Keratinocyte (primary cell): ENCODE results near the gene PPP1CC. TPM values are rescaled to one million over a fixed set of nuclear protein-coding genes. Genes with fewer than 3 reads are reported as not detected.

Source experiments
- DNase-seq: peaks from one replicate; pipeline ENCODE4 v3.0.0-alpha.2; 2011; ENCODE audit warnings: low read depth, missing footprints, low spot score
- FAIRE-seq: peaks from 2 replicates; lab custom pipeline; 2011; peaks lifted over from hg19 to GRCh38; lab: Jason Lieb, UNC
- H2AFZ ChIP-seq: 2 replicates; pipeline ENCODE4 v1.6.0; 2012; ENCODE audit warnings: low read length, control low read depth, inconsistent platforms; ENCODE audit not compliant: control insufficient read depth
- H3K27ac ChIP-seq: 2 replicates; pipeline ENCODE4 v1.5.1; 2011; ENCODE audit warnings: low read length; ENCODE audit not compliant: control insufficient read depth, insufficient read depth
- H3K27me3 ChIP-seq: 3 replicates; pipeline ENCODE4 v1.6.0; 2011; ENCODE audit warnings: low read length; ENCODE audit not compliant: control insufficient read depth, insufficient read depth; ENCODE audit errors: extremely low read depth
- H3K36me3 ChIP-seq, 2 experiments: 2 replicates in 1 of 2; 3 replicates in 1 of 2; pipeline ENCODE4 v1.5.1; 2011; ENCODE audit warnings: low read length in 2 of 2, mild to moderate bottlenecking in 1 of 2; ENCODE audit not compliant: control insufficient read depth in 2 of 2, insufficient read depth in 2 of 2; ENCODE audit errors: extremely low read depth in 1 of 2
- H3K4me1 ChIP-seq: 3 replicates; pipeline ENCODE4 v1.5.1; 2011; ENCODE audit warnings: low read length; ENCODE audit not compliant: control insufficient read depth, insufficient read depth; ENCODE audit errors: extremely low read depth
- H3K4me2 ChIP-seq: 3 replicates; pipeline ENCODE4 v1.6.0; 2011; ENCODE audit warnings: low read depth, low read length; ENCODE audit not compliant: control insufficient read depth, insufficient read depth; ENCODE audit errors: extremely low read depth
- H3K4me3 ChIP-seq, 3 experiments: fragments of 200-600 bp in 1 of 3; sonication (generic) in 1 of 3; 2 replicates in 2 of 3; 3 replicates in 1 of 3; pipeline ENCODE4 v1.5.1; 2011 to 2016; ENCODE audit warnings: low read length in 3 of 3, mild to moderate bottlenecking in 3 of 3, control low read depth in 2 of 3, inconsistent platforms in 1 of 3, low read depth in 1 of 3, mixed read lengths in 1 of 3, mixed run types in 1 of 3, moderate library complexity in 1 of 3; ENCODE audit not compliant: control insufficient read depth in 2 of 3, insufficient read depth in 2 of 3; ENCODE audit errors: extremely low read depth in 1 of 3
- H3K79me2 ChIP-seq: 2 replicates; pipeline ENCODE4 v1.6.0; 2012; ENCODE audit warnings: low read length; ENCODE audit not compliant: control insufficient read depth, insufficient read depth
- H3K9ac ChIP-seq: 3 replicates; pipeline ENCODE4 v1.6.0; 2011; ENCODE audit warnings: low read length; ENCODE audit not compliant: control insufficient read depth, insufficient read depth; ENCODE audit errors: extremely low read depth
- H3K9me1 ChIP-seq: 3 replicates; pipeline ENCODE4 v1.6.0; 2011; ENCODE audit warnings: low read length; ENCODE audit not compliant: control insufficient read depth, insufficient read depth; ENCODE audit errors: extremely low read depth
- H3K9me3 ChIP-seq: 2 replicates; pipeline ENCODE4 v1.5.1; 2012; ENCODE audit warnings: low read depth, low read length; ENCODE audit not compliant: control insufficient read depth
- H4K20me1 ChIP-seq: 3 replicates; pipeline ENCODE4 v1.6.0; 2011; ENCODE audit warnings: low read length; ENCODE audit not compliant: control insufficient read depth, insufficient read depth; ENCODE audit errors: extremely low read depth
- CTCF ChIP-seq, 3 experiments: IDR thresholded peaks in 1 of 3; conservative IDR thresholded peaks in 1 of 3; optimal IDR thresholded peaks in 1 of 3; 2 replicates in 2 of 3; 3 replicates in 1 of 3; pipeline versions ENCODE3 to v1.5.1; 2011; ENCODE audit warnings: low read length in 3 of 3, mild to moderate bottlenecking in 3 of 3, moderate library complexity in 2 of 3, control low read depth in 1 of 3, inconsistent platforms in 1 of 3; ENCODE audit not compliant: insufficient read depth in 2 of 3; ENCODE audit errors: extremely low read depth in 1 of 3
- EZH2 ChIP-seq: IDR thresholded peaks from one replicate; pipeline ENCODE4 v1.6.1; 2012; ENCODE audit warnings: inconsistent platforms, mild to moderate bottlenecking, low read length, moderate library complexity
- dilution Hi-C: fragments of 300-500 bp; cut with MboI; formaldehyde crosslinking; loops from one replicate; pipeline ENCODE4 v1.7.0; 2020; ENCODE audit warnings: low sequenced_read_pairs; ENCODE audit not compliant: extremely low pct_ligation_motif_present
- polyA plus RNA-seq, 5 experiments: library from polyadenylated mRNA; depleted of rRNA in 3 of 5; stranded (reverse) in 3 of 5; stranded (forward) in 1 of 5; unstranded in 1 of 5; fragments of >200 nt; gene quantifications; 1 replicate in 1 of 5; 2 replicates in 3 of 5; 3 replicates in 1 of 5; pipeline versions ENCODE4 v1.2.1 to v1.2.3, GENCODE V29; 2011 to 2012; ENCODE audit warnings: missing spikeins in 2 of 5, low read depth in 1 of 5, low replicate concordance in 1 of 5

Gene PPP1CC
- polyA plus RNA-seq, 1 donor (not counting 4 experiments of a cell fraction or from before 2014, with no cell fraction given): 158 TPM

GRCh38 chr12:110721570-110721969 lies 21.1 kb downstream of the PPP1CC start:
- no peaks in the 10 kb centered on the region for H3K4me1 ChIP-seq
- no peak overlapping the region for H3K4me3 ChIP-seq
- H3K79me2 ChIP-seq: peaks cover 16% of the 10 kb centered on the region
- peaks cover 23 to 25% of the 10 kb centered on the region in 2 experiments for H3K36me3 ChIP-seq
- H2AFZ ChIP-seq: no peak overlapping the region
- H3K27me3 ChIP-seq: no peaks in the 10 kb centered on the region
- no peaks in the 10 kb centered on the region for H3K9me3 ChIP-seq
- no peak for TF ChIP-seq CTCF (optimal IDR thresholded peaks at IDR 0.05 in 1 of 3, IDR thresholded peaks at IDR 0.05 in 1 of 3, conservative IDR thresholded peaks at IDR 0.05 in 1 of 3; ENCODE audit: extremely low read depth in 1 of 3, insufficient read depth in 2 of 3, low read length in 3 of 3)
- TF ChIP-seq EZH2: no peak
- no peak overlapping the region for H3K27ac ChIP-seq
- dilution Hi-C loops: no loop called here
- H4K20me1 ChIP-seq: no peaks in the 10 kb centered on the region
- DNase-seq (no peak), FAIRE-seq (no peak)
- H3K4me2 ChIP-seq: no peak overlapping the region
- H3K9me1 ChIP-seq: no peaks in the 10 kb centered on the region
- H3K9ac ChIP-seq: no peak overlapping the region

- Histone ChIP-seq H3K27ac (no peak overlapping the region), H3K9me1 (no peaks in the 10 kb centered on the region), H3K9ac (no peak overlapping the region), H3K27me3 (no peaks in the 10 kb centered on the region), H3K9me3 (no peaks in the 10 kb centered on the region), H3K79me2 (peaks cover 7% of the 10 kb centered on the region), H3K4me1 (no peaks in the 10 kb centered on the region), H2AFZ (no peak overlapping the region), H4K20me1 (no peaks in the 10 kb centered on the region), H3K4me2 (no peak overlapping the region), H3K36me3 (peaks cover 19 to 23% of the 10 kb centered on the region in 2 experiments), H3K4me3 (no peak overlapping the region)
- dilution Hi-C loops: no loop called here
- DNase-seq (no peak), FAIRE-seq (no peak)
- TF ChIP-seq CTCF (optimal IDR thresholded peaks at IDR 0.05 in 1 of 3, IDR thresholded peaks at IDR 0.05 in 1 of 3, conservative IDR thresholded peaks at IDR 0.05 in 1 of 3; ENCODE audit: extremely low read depth in 1 of 3, insufficient read depth in 2 of 3, low read length in 3 of 3) (no peak), EZH2 (no peak)
Observed at GRCh38 chr12:110720516-110720915, 22.2 kb downstream of the PPP1CC start.
